AG08396 (cell line): ENCODE results near the gene CD84.
"Not testable (repeated sequence)": the region's sequence is repeated elsewhere in the genome, so short reads cannot be mapped to it uniquely, and the experiment has no call there.

Source experiments
- DNase-seq: peaks from one replicate; pipeline ENCODE4 v3.0.0; 2012; ENCODE audit warnings: low spot score, mixed read lengths

CD84 gene

GRCh38 chr1:160504651-160505050 is 74.6 kb downstream of the CD84 start:
- no peak for DNase-seq

GRCh38 chr1:160503087-160503486 is 76.2 kb downstream of the CD84 start:
- DNase-seq = no peak

- DNase-seq = no peak
Observed at GRCh38 chr1:160500321-160500990, 78.8 kb downstream of the CD84 start.

GRCh38 chr1:160499631-160500030 is 79.7 kb downstream of the CD84 start:
- DNase-seq = no peak

- DNase-seq = not testable (repeated sequence)
Observed at GRCh38 chr1:160498301-160499065, 80.8 kb downstream of the CD84 start.

GRCh38 chr1:160496334-160496733 is 83.0 kb downstream of the CD84 start:
- DNase-seq = no peak

GRCh38 chr1:160494620-160495019 is 84.7 kb downstream of the CD84 start:
- DNase-seq = no peak

GRCh38 chr1:160492617-160493016 is 86.7 kb downstream of the CD84 start:
- DNase-seq = no peak

GRCh38 chr1:160491981-160492380 is 87.3 kb downstream of the CD84 start:
- no peak for DNase-seq
